ENCODE measurements around the gene HDAC4.

Gene HDAC4

GRCh38 chr2:239186516-239187357 is 214.1 kb downstream of the HDAC4 start:
- no peak overlapping the region for H3K4me3 ChIP-seq (ENCODE audit: low read depth, low read length)

GRCh38 chr2:239184968-239185903 is 215.6 kb downstream of the HDAC4 start:
- Histone ChIP-seq H3K9me3 (ENCODE audit: control insufficient read depth, insufficient read depth, low read length) (no peaks in the 10 kb centered on the region), H3K36me3 (ENCODE audit: control insufficient read depth, insufficient read depth, low read length) (peaks cover 11% of the 10 kb centered on the region), H3K9ac (ENCODE audit: low read depth, low read length) (no peak overlapping the region), H3K4me1 (ENCODE audit: control insufficient read depth, insufficient read depth, low read length) (no peaks in the 10 kb centered on the region), H3K4me3 (ENCODE audit: low read depth, low read length) (no peak overlapping the region), H3K27me3 (ENCODE audit: control insufficient read depth, insufficient read depth, low read length) (no peaks in the 10 kb centered on the region)

More at GRCh38 chr2:239186516-239187357, 214.1 kb downstream of the HDAC4 start:
- peaks cover 11% of the 10 kb centered on the region for H3K36me3 ChIP-seq (ENCODE audit: control insufficient read depth, insufficient read depth, low read length)
- H3K4me1 ChIP-seq (ENCODE audit: control insufficient read depth, insufficient read depth, low read length) = no peaks in the 10 kb centered on the region
- no peaks in the 10 kb centered on the region for H3K27me3 ChIP-seq (ENCODE audit: control insufficient read depth, insufficient read depth, low read length)
- H3K9me3 ChIP-seq (ENCODE audit: control insufficient read depth, insufficient read depth, low read length) = no peaks in the 10 kb centered on the region
- no peak overlapping the region for H3K9ac ChIP-seq (ENCODE audit: low read depth, low read length)

- H3K4me3 ChIP-seq (ENCODE audit: low read depth, low read length) = no peak overlapping the region
- peaks cover 7% of the 10 kb centered on the region for H3K36me3 ChIP-seq (ENCODE audit: control insufficient read depth, insufficient read depth, low read length)
- no peak overlapping the region for H3K9ac ChIP-seq (ENCODE audit: low read depth, low read length)
- no peaks in the 10 kb centered on the region for H3K27me3 ChIP-seq (ENCODE audit: control insufficient read depth, insufficient read depth, low read length)
- H3K4me1 ChIP-seq (ENCODE audit: control insufficient read depth, insufficient read depth, low read length) = no peaks in the 10 kb centered on the region
- no peaks in the 10 kb centered on the region for H3K9me3 ChIP-seq (ENCODE audit: control insufficient read depth, insufficient read depth, low read length)
Measured at GRCh38 chr2:239184179-239184578, 216.6 kb downstream of the HDAC4 start.

GRCh38 chr2:239182981-239183791 is 217.6 kb downstream of the HDAC4 start:
- H3K27me3 ChIP-seq (ENCODE audit: control insufficient read depth, insufficient read depth, low read length) = no peaks in the 10 kb centered on the region
- no peak overlapping the region for H3K4me3 ChIP-seq (ENCODE audit: low read depth, low read length)
- H3K36me3 ChIP-seq (ENCODE audit: control insufficient read depth, insufficient read depth, low read length) = peaks cover 7% of the 10 kb centered on the region
- H3K9me3 ChIP-seq (ENCODE audit: control insufficient read depth, insufficient read depth, low read length) = no peaks in the 10 kb centered on the region
- no peak overlapping the region for H3K9ac ChIP-seq (ENCODE audit: low read depth, low read length)
- H3K4me1 ChIP-seq (ENCODE audit: control insufficient read depth, insufficient read depth, low read length) = no peaks in the 10 kb centered on the region

GRCh38 chr2:239181903-239182581 is 218.8 kb downstream of the HDAC4 start:
- H3K9ac ChIP-seq (ENCODE audit: low read depth, low read length) = no peak overlapping the region
- H3K9me3 ChIP-seq (ENCODE audit: control insufficient read depth, insufficient read depth, low read length) = no peaks in the 10 kb centered on the region
- H3K4me1 ChIP-seq (ENCODE audit: control insufficient read depth, insufficient read depth, low read length) = no peaks in the 10 kb centered on the region
- peaks cover 7% of the 10 kb centered on the region for H3K36me3 ChIP-seq (ENCODE audit: control insufficient read depth, insufficient read depth, low read length)
- no peak overlapping the region for H3K4me3 ChIP-seq (ENCODE audit: low read depth, low read length)
- no peaks in the 10 kb centered on the region for H3K27me3 ChIP-seq (ENCODE audit: control insufficient read depth, insufficient read depth, low read length)

- Histone ChIP-seq H3K4me3 (ENCODE audit: low read depth, low read length) (no peak overlapping the region), H3K36me3 (ENCODE audit: control insufficient read depth, insufficient read depth, low read length) (peaks cover 7% of the 10 kb centered on the region), H3K9ac (ENCODE audit: low read depth, low read length) (no peak overlapping the region), H3K4me1 (ENCODE audit: control insufficient read depth, insufficient read depth, low read length) (no peaks in the 10 kb centered on the region), H3K9me3 (ENCODE audit: control insufficient read depth, insufficient read depth, low read length) (no peaks in the 10 kb centered on the region), H3K27me3 (ENCODE audit: control insufficient read depth, insufficient read depth, low read length) (no peaks in the 10 kb centered on the region)
Measured at GRCh38 chr2:239181074-239181902, 219.5 kb downstream of the HDAC4 start.

GRCh38 chr2:239180526-239181073 is 220.2 kb downstream of the HDAC4 start:
- Histone ChIP-seq H3K9me3 (ENCODE audit: control insufficient read depth, insufficient read depth, low read length) (no peaks in the 10 kb centered on the region), H3K4me3 (ENCODE audit: low read depth, low read length) (no peak overlapping the region), H3K27me3 (ENCODE audit: control insufficient read depth, insufficient read depth, low read length) (no peaks in the 10 kb centered on the region), H3K4me1 (ENCODE audit: control insufficient read depth, insufficient read depth, low read length) (no peaks in the 10 kb centered on the region), H3K36me3 (ENCODE audit: control insufficient read depth, insufficient read depth, low read length) (peaks cover 7% of the 10 kb centered on the region), H3K9ac (ENCODE audit: low read depth, low read length) (no peak overlapping the region)

- H3K4me1 ChIP-seq (ENCODE audit: control insufficient read depth, insufficient read depth, low read length) = no peaks in the 10 kb centered on the region
- H3K4me3 ChIP-seq (ENCODE audit: low read depth, low read length) = no peak overlapping the region
- no peaks in the 10 kb centered on the region for H3K27me3 ChIP-seq (ENCODE audit: control insufficient read depth, insufficient read depth, low read length)
- H3K9ac ChIP-seq (ENCODE audit: low read depth, low read length) = no peak overlapping the region
- peaks cover 11% of the 10 kb centered on the region for H3K36me3 ChIP-seq (ENCODE audit: control insufficient read depth, insufficient read depth, low read length)
- no peaks in the 10 kb centered on the region for H3K9me3 ChIP-seq (ENCODE audit: control insufficient read depth, insufficient read depth, low read length)
Measured at GRCh38 chr2:239179851-239180371, 220.9 kb downstream of the HDAC4 start.

- no peaks in the 10 kb centered on the region for H3K4me1 ChIP-seq (ENCODE audit: control insufficient read depth, insufficient read depth, low read length)
- H3K9me3 ChIP-seq (ENCODE audit: control insufficient read depth, insufficient read depth, low read length) = no peaks in the 10 kb centered on the region
- no peak overlapping the region for H3K4me3 ChIP-seq (ENCODE audit: low read depth, low read length)
- H3K36me3 ChIP-seq (ENCODE audit: control insufficient read depth, insufficient read depth, low read length) = peaks cover 11% of the 10 kb centered on the region
- no peak overlapping the region for H3K9ac ChIP-seq (ENCODE audit: low read depth, low read length)
- H3K27me3 ChIP-seq (ENCODE audit: control insufficient read depth, insufficient read depth, low read length) = no peaks in the 10 kb centered on the region
Measured at GRCh38 chr2:239178954-239179353, 221.9 kb downstream of the HDAC4 start.

GRCh38 chr2:239178484-239178883 is 222.3 kb downstream of the HDAC4 start:
- Histone ChIP-seq H3K9me3 (ENCODE audit: control insufficient read depth, insufficient read depth, low read length) (no peaks in the 10 kb centered on the region), H3K4me1 (ENCODE audit: control insufficient read depth, insufficient read depth, low read length) (no peaks in the 10 kb centered on the region), H3K36me3 (ENCODE audit: control insufficient read depth, insufficient read depth, low read length) (peaks cover 11% of the 10 kb centered on the region), H3K9ac (ENCODE audit: low read depth, low read length) (no peak overlapping the region), H3K4me3 (ENCODE audit: low read depth, low read length) (no peak overlapping the region), H3K27me3 (ENCODE audit: control insufficient read depth, insufficient read depth, low read length) (no peaks in the 10 kb centered on the region)

Measured in iPS-15b (cell line).